KMS-11 (cell line): ENCODE measurements around the gene C20orf173.
"Not testable (repeated sequence)": the region's sequence is repeated elsewhere in the genome, so short reads cannot be mapped to it uniquely, and the experiment has no call there.

Experiments
- H2AFZ ChIP-seq: fragments of 200-600 bp; sonication (generic); 2 replicates; pipeline ENCODE4 v1.6.1; 2016; ENCODE audit warnings: antibody characterized with exemption, mixed run types, low read depth
- H3K27ac ChIP-seq: fragments of 200-600 bp; sonication (generic); 2 replicates; pipeline ENCODE4 v1.6.1; 2016; ENCODE audit warnings: mild to moderate bottlenecking, mixed run types
- H3K27me3 ChIP-seq: fragments of 200-600 bp; sonication (generic); 2 replicates; pipeline ENCODE4 v1.6.1; 2017; ENCODE audit warnings: mild to moderate bottlenecking, low read depth, mixed run types, moderate library complexity; ENCODE audit not compliant: insufficient read depth
- H3K36me3 ChIP-seq: fragments of 200-600 bp; sonication (generic); 2 replicates; pipeline ENCODE4 v1.6.1; 2017; ENCODE audit warnings: mild to moderate bottlenecking, mixed run types; ENCODE audit not compliant: insufficient read depth
- H3K4me1 ChIP-seq: fragments of 200-600 bp; sonication (generic); 2 replicates; pipeline ENCODE4 v1.6.1; 2016; ENCODE audit warnings: mild to moderate bottlenecking, low read depth, mixed run types; ENCODE audit not compliant: poor library complexity, severe bottlenecking
- H3K4me2 ChIP-seq: fragments of 200-600 bp; sonication (generic); 2 replicates; pipeline ENCODE4 v1.7.0; 2016; ENCODE audit warnings: mild to moderate bottlenecking, mixed run types
- H3K4me3 ChIP-seq: fragments of 200-600 bp; sonication (generic); IDR thresholded peaks from 2 replicates; pipeline ENCODE4 v1.6.1; 2017; ENCODE audit warnings: low read depth, low read length, mixed read lengths; ENCODE audit not compliant: insufficient read depth
- H3K79me2 ChIP-seq: fragments of 200-600 bp; sonication (generic); 2 replicates; pipeline ENCODE4 v1.6.1; 2016; ENCODE audit warnings: low read depth, mixed run types; ENCODE audit not compliant: insufficient read depth
- H3K9ac ChIP-seq: fragments of 200-600 bp; sonication (generic); 2 replicates; pipeline ENCODE4 v1.6.1; 2016; ENCODE audit warnings: mild to moderate bottlenecking, mixed run types
- H4K20me1 ChIP-seq: fragments of 200-600 bp; sonication (generic); 2 replicates; pipeline ENCODE4 v1.6.1; 2016; ENCODE audit warnings: mild to moderate bottlenecking, mixed run types; ENCODE audit not compliant: insufficient read depth
- CTCF ChIP-seq: fragments of 200-600 bp; sonication (generic); conservative IDR thresholded peaks from 2 replicates; pipeline ENCODE4 v1.6.1; 2017; ENCODE audit warnings: low read depth, mild to moderate bottlenecking, antibody characterized with exemption, low read length, moderate library complexity, mixed read lengths

C20orf173 gene

GRCh38 chr20:35556871-35557270 lies 27.4 kb upstream of the C20orf173 start:
- H3K27me3 ChIP-seq = no peaks in the 10 kb centered on the region
- no peak overlapping the region for H3K4me3 ChIP-seq
- no peaks in the 10 kb centered on the region for H4K20me1 ChIP-seq
- H3K9ac ChIP-seq = no peak overlapping the region
- no peak for TF ChIP-seq CTCF
- H3K4me1 ChIP-seq = peaks cover 10% of the 10 kb centered on the region
- no peak overlapping the region for H3K27ac ChIP-seq
- H3K4me2 ChIP-seq = no peak overlapping the region
- no peak overlapping the region for H2AFZ ChIP-seq
- H3K79me2 ChIP-seq = no peaks in the 10 kb centered on the region
- H3K36me3 ChIP-seq = no peaks in the 10 kb centered on the region

GRCh38 chr20:35555951-35556645 lies 26.6 kb upstream of the C20orf173 start:
- Histone ChIP-seq H4K20me1 (no peaks in the 10 kb centered on the region), H3K4me1 (peaks cover 2% of the 10 kb centered on the region), H2AFZ (no peak overlapping the region), H3K9ac (no peak overlapping the region), H3K4me2 (no peak overlapping the region), H3K36me3 (no peaks in the 10 kb centered on the region), H3K27me3 (no peaks in the 10 kb centered on the region), H3K27ac (no peak overlapping the region), H3K79me2 (no peaks in the 10 kb centered on the region), H3K4me3 (no peak overlapping the region)
- no peak for TF ChIP-seq CTCF

GRCh38 chr20:35555461-35555860 lies 26.0 kb upstream of the C20orf173 start:
- not testable (repeated sequence) for H3K4me2 ChIP-seq, H3K27ac ChIP-seq, H3K4me1 ChIP-seq, H3K79me2 ChIP-seq, H4K20me1 ChIP-seq, H3K9ac ChIP-seq, H2AFZ ChIP-seq, H3K27me3 ChIP-seq, H3K36me3 ChIP-seq, H3K4me3 ChIP-seq

GRCh38 chr20:35552914-35553313 lies 23.5 kb upstream of the C20orf173 start:
- Histone ChIP-seq H3K4me3 (no peak overlapping the region), H3K4me2 (no peak overlapping the region), H3K4me1 (no peaks in the 10 kb centered on the region), H4K20me1 (no peaks in the 10 kb centered on the region), H3K79me2 (no peaks in the 10 kb centered on the region), H3K27ac (no peak overlapping the region), H3K9ac (no peak overlapping the region), H3K27me3 (no peaks in the 10 kb centered on the region), H3K36me3 (no peaks in the 10 kb centered on the region), H2AFZ (no peak overlapping the region)
- no peak for TF ChIP-seq CTCF

- no peak overlapping the region for H3K4me2 ChIP-seq
- H3K27ac ChIP-seq = no peak overlapping the region
- no peaks in the 10 kb centered on the region for H3K36me3 ChIP-seq
- no peak overlapping the region for H3K4me3 ChIP-seq
- H3K9ac ChIP-seq = no peak overlapping the region
- no peaks in the 10 kb centered on the region for H3K79me2 ChIP-seq
- TF ChIP-seq CTCF = no peak
- H3K27me3 ChIP-seq = no peaks in the 10 kb centered on the region
- H3K4me1 ChIP-seq = no peaks in the 10 kb centered on the region
- no peak overlapping the region for H2AFZ ChIP-seq
- H4K20me1 ChIP-seq = no peaks in the 10 kb centered on the region
Measured at GRCh38 chr20:35551503-35551902, 22.1 kb upstream of the C20orf173 start.
